Measurements from ENCODE around the gene DDX43. TPM values are rescaled to one million over a fixed set of nuclear protein-coding genes. Genes with fewer than 3 reads are reported as not detected.

The DDX43 gene
- total RNA-seq, 1 experiment from 2014 or later = 24.9 TPM

- intact Hi-C loops (cut with micrococcal nuclease; ENCODE audit: unreplicated experiment) (no loop called here), in situ Hi-C loops (cut with HindIII; ENCODE audit: low pct_unique_long_range_greater_than_20kb, low sequenced_read_pairs) (no loop called here)
- Histone ChIP-seq H3K27ac (ENCODE audit: low read length) (peak overlapping the region; percentile 90; the same call in 1 of the 2 replicates), H3K4me1 (ENCODE audit: control insufficient read depth, insufficient read depth, low read length) (peaks cover 17% of the 10 kb centered on the region), H3K27me3 (ENCODE audit: control insufficient read depth, insufficient read depth, low read length) (no peaks in the 10 kb centered on the region), H3K36me3 (ENCODE audit: control insufficient read depth, insufficient read depth, low read length) (no peaks in the 10 kb centered on the region), H3K9me3 (ENCODE audit: control insufficient read depth, insufficient read depth, low read depth, low read length) (no peaks in the 10 kb centered on the region), H3K4me3 (ENCODE audit: low read depth in 2 of 2, low read length in 2 of 2) (peak overlapping the region in 1 of 2 experiments; percentile 78; a peak in 2 of 4 replicates)
- BruUV-seq (replicated peaks) = no TSS peak
- CTCF ChIA-PET = no interaction called here
- ATAC-seq = no peak
- no peak for TF ChIP-seq SIN3A (IDR thresholded peaks at IDR 0.05; ENCODE audit: borderline replicate concordance, insufficient read depth, low read depth, low read length)
- TF ChIP-seq POLR2AphosphoS5 (IDR thresholded peaks at IDR 0.05; ENCODE audit: low read depth, low read length) = no peak
- TF ChIP-seq CTCF (IDR thresholded peaks at IDR 0.05) = no peak
- no peak for TF ChIP-seq REST (IDR thresholded peaks at IDR 0.05; ENCODE audit: insufficient read depth in 1 of 2, low read depth in 2 of 2, low read length in 1 of 2)
- no peak for TF ChIP-seq TCF7L2 (IDR thresholded peaks at IDR 0.05; ENCODE audit: low read depth, low read length)
- POLR2A ChIA-PET = no interaction called here
- DNase-seq (ENCODE audit: low read depth, low spot score) = no peak
Measured at GRCh38 chr6:73393278-73393677, 1.4 kb upstream of the DDX43 start.

- peaks cover 2% of the 10 kb centered on the region; the same call in 1 of the 2 replicates for H3K36me3 ChIP-seq (ENCODE audit: control insufficient read depth, insufficient read depth, low read length)
- H3K4me1 ChIP-seq (ENCODE audit: control insufficient read depth, insufficient read depth, low read length) = peaks cover 14% of the 10 kb centered on the region
- DNase-seq (ENCODE audit: low read depth, low spot score) = no peak
- ATAC-seq = no peak
- no peaks in the 10 kb centered on the region for H3K27me3 ChIP-seq (ENCODE audit: control insufficient read depth, insufficient read depth, low read length)
- intact Hi-C loops (cut with micrococcal nuclease; ENCODE audit: unreplicated experiment) = no loop called here
- TF ChIP-seq REST (IDR thresholded peaks at IDR 0.05; ENCODE audit: insufficient read depth in 1 of 2, low read depth in 2 of 2, low read length in 1 of 2) (no peak), CTCF (IDR thresholded peaks at IDR 0.05) (no peak), POLR2AphosphoS5 (IDR thresholded peaks at IDR 0.05; ENCODE audit: low read depth, low read length) (no peak), TCF7L2 (IDR thresholded peaks at IDR 0.05; ENCODE audit: low read depth, low read length) (no peak), SIN3A (IDR thresholded peaks at IDR 0.05; ENCODE audit: borderline replicate concordance, insufficient read depth, low read depth, low read length) (no peak)
- POLR2A ChIA-PET = interaction anchor here (0.5 to 1.5 kb wide), 4 partner anchors 11 to 119 kb away, joined by 3 to 4 read pairs (median 4); partner anchors contain the start of gene MTO1
- H3K27ac ChIP-seq (ENCODE audit: low read length) = peak overlapping the region; percentile 90
- CTCF ChIA-PET = interaction anchor here (1.1 kb wide), 1 partner anchor 257 kb away, joined by 3 read pairs; no protein-coding TSS in a partner anchor
- in situ Hi-C loops (cut with HindIII; ENCODE audit: low pct_unique_long_range_greater_than_20kb, low sequenced_read_pairs) = no loop called here
- no peaks in the 10 kb centered on the region for H3K9me3 ChIP-seq (ENCODE audit: control insufficient read depth, insufficient read depth, low read depth, low read length)
- H3K4me3 ChIP-seq (ENCODE audit: low read depth in 2 of 2, low read length in 2 of 2) = peak overlapping the region; percentile 62 to 78
- no TSS peak for BruUV-seq (replicated peaks)
Measured at GRCh38 chr6:73395875-73396274, 1.2 kb downstream of the DDX43 start.

Data from Panc1 (cell line).